ENCODE data around the gene PC.

PC gene

GRCh38 chr11:66956689-66957290 lies 1.4 kb downstream of the PC start:
- peak; percentile 75 for DNase-seq (ENCODE audit: low spot score)

GRCh38 chr11:66953081-66953833 lies 4.9 kb downstream of the PC start:
- no peak for DNase-seq (ENCODE audit: low spot score)

GRCh38 chr11:66951927-66952337 lies 6.3 kb downstream of the PC start:
- no peak for DNase-seq (ENCODE audit: low spot score)

- no peak for DNase-seq (ENCODE audit: low spot score)
Observed at GRCh38 chr11:66951135-66951534, 7.0 kb downstream of the PC start.

GRCh38 chr11:66950112-66950535 lies 8.1 kb downstream of the PC start:
- peak; percentile 65 for DNase-seq (ENCODE audit: low spot score)

- no peak for DNase-seq (ENCODE audit: low spot score)
Observed at GRCh38 chr11:66938582-66939135, 19.5 kb downstream of the PC start.

- no peak for DNase-seq (ENCODE audit: low spot score)
Observed at GRCh38 chr11:66937193-66937733, 20.9 kb downstream of the PC start.

- DNase-seq (ENCODE audit: low spot score), result no peak
Observed at GRCh38 chr11:66936311-66936711, 21.9 kb downstream of the PC start.

GRCh38 chr11:66934950-66935779 lies 23.0 kb downstream of the PC start:
- no peak for DNase-seq (ENCODE audit: low spot score)

- no peak for DNase-seq (ENCODE audit: low spot score)
Observed at GRCh38 chr11:66933531-66933930, 24.7 kb downstream of the PC start.

- no peak for DNase-seq (ENCODE audit: low spot score)
Observed at GRCh38 chr11:66932543-66932942, 25.6 kb downstream of the PC start.

GRCh38 chr11:66929753-66930152 lies 28.4 kb downstream of the PC start:
- no peak for DNase-seq (ENCODE audit: low spot score)

GRCh38 chr11:66924272-66924671 lies 33.9 kb downstream of the PC start:
- no peak for DNase-seq (ENCODE audit: low spot score)

- DNase-seq (ENCODE audit: low spot score), result no peak
Observed at GRCh38 chr11:66922551-66922950, 35.6 kb downstream of the PC start.

GRCh38 chr11:66920978-66921784 lies 37.0 kb downstream of the PC start:
- DNase-seq (ENCODE audit: low spot score), result no peak

- peak; percentile 63 for DNase-seq (ENCODE audit: low spot score)
Observed at GRCh38 chr11:66919923-66920322, 38.3 kb downstream of the PC start.

- DNase-seq (ENCODE audit: low spot score), result no peak
Observed at GRCh38 chr11:66918741-66919140, 39.4 kb downstream of the PC start.

- DNase-seq (ENCODE audit: low spot score), result no peak
Observed at GRCh38 chr11:66915866-66916265, 42.3 kb downstream of the PC start.

- peak; percentile 62 for DNase-seq (ENCODE audit: low spot score)
Observed at GRCh38 chr11:66915046-66915832, 42.9 kb downstream of the PC start.

GRCh38 chr11:66914505-66914904 lies 43.7 kb downstream of the PC start:
- DNase-seq (ENCODE audit: low spot score), result no peak

- peak; percentile 93 for DNase-seq (ENCODE audit: low spot score)
Observed at GRCh38 chr11:66912911-66913310, 45.3 kb downstream of the PC start.

All from putamen (tissue), 1 donor.